Islet precursor cell (in vitro differentiated cells): ENCODE measurements around the gene C6orf89.

ENCODE experiments used
- DNase-seq: peaks from one replicate; pipeline ENCODE4 v3.0.0-alpha.2; 2018

C6orf89 gene

GRCh38 chr6:36852481-36853147 lies 33.1 kb upstream of the C6orf89 start:
- DNase-seq = peak; percentile 84

- DNase-seq = no peak
Measured at GRCh38 chr6:36853325-36853724, 32.4 kb upstream of the C6orf89 start.

- DNase-seq = peak; percentile 73
Measured at GRCh38 chr6:36855750-36856149, 30.0 kb upstream of the C6orf89 start.

- DNase-seq = no peak
Measured at GRCh38 chr6:36856277-36856676, 29.5 kb upstream of the C6orf89 start.

DNA sequence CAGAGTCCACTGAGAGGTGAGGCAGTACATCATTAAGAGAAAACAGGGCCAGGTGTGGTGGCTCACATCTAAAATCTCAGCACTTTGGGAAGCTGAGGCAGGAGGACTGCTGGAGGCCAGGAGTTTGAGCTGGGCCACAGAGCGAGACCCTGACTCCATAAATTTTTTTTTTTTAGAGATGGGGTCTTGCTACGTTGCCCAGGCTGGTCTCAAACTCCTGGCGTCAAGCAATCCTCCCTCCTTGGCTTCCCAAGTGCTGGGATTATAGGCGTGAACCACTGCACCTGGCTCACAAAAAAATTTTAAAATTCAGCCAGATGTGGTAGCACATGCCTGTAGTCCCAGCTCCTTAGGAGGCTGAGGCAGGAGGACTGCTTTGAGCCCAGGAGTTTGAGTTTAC lies 28.4 kb upstream of the C6orf89 start:
- DNase-seq = peak; percentile 10

- DNase-seq = no peak
Measured at GRCh38 chr6:36858407-36858981, 27.3 kb upstream of the C6orf89 start.

DNA sequence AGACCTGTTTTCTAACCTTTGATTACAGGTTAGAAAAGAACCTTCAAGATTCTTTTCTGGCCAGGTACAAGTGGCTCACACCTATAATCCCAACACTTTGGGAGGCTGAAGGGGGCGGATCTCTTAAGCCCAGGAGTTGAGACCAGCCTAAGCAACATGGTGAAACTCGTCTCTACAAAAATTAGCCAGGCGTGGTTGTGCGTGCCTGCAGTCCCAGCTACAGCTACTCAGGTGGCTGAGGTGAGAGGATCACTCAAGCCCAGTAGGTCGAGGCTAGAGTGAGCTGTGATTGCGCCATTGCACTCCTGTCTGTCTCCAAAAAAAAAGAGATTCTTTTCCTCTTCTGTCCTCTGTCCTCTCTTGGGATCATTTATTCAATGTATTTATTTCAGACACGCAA lies 25.6 kb upstream of the C6orf89 start:
- DNase-seq = no peak

- DNase-seq = no peak
Measured at GRCh38 chr6:36862164-36862847, 23.4 kb upstream of the C6orf89 start.

DNA sequence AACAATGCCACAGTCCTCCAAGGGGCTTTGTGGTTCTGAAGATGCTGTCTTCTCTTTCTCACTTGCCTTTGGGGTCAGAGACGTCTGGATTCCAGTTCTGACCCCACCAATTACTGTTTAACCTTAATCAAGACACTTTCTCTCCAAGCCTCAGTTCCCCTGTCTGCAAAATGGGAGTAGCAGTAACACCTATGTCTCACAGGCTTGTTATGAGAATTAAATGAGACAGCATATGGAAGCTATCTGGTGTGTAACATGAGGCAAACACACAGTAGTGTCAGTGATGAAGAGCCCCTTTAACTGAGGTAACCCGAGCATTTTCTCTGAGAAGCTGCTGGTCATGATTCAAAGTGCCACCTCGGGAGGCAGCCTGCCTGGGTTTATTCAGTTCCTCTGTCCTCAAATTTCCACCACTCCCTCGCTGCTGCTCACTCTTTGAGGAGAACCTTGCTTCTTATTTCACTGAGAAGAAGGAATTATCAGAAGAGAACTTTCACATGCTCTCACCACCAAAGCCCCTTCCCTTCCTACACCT lies 22.8 kb upstream of the C6orf89 start:
- DNase-seq = no peak

DNA sequence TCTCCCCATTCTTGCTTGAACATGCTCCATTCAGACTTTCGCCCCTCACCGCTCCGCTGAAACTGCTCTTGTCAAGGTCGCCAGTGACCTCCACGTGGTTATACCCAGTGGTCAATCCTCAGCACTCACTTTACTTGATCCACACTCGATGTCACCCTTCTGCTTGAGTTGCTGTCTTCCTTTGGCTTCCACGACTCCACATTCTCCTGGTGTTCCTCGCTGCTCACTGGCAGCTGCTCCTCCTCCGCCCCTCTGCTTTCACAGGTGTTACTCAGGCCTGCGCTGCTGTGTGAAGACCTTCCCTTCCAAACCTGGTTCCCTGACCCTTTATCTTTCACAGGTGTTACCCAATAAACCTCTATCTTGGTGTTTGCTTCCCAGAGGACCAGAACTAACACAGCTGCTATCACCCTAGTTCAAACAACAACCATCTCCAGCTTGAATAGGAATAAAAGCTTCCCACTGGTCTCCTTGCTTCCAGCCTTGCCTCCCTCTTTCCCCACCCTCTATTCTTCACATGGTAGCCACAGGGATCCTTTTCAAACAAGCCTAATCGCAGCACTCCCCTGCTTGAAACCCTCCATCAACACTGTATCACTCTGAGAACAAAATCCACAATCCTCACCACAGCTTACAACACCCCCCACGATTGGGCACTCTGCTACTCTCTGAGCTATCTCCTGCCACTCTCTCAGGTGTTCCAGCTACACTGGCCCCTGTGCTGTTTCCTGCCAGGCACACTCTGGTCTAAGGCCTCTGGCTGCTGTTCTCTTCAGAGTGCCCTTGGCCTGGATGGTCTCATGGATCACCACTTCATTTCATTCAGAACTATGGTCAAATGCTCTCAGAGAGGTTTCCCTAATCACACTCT lies 21.8 kb upstream of the C6orf89 start:
- DNase-seq = no peak

DNA sequence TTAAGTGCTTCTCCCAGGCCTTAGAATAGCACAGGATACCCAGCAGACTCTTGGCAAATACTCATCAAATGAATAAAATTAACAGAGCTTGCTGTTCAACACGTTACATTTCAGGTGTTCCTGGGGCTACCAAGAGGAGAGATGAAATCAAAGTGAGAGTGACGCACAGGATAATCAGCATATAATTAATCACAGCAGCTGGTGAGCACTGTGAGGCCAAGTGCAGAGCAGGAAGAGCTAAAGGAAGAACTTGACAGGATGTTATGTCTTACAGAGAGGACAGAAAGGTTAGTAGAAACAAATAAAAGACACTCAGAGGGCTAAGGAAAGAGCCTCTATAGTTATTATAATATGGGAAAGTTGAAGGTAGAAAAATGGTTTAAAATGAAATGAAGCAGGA lies 19.9 kb upstream of the C6orf89 start:
- no peak for DNase-seq

GRCh38 chr6:36867471-36868224 lies 18.1 kb upstream of the C6orf89 start:
- no peak for DNase-seq

DNA sequence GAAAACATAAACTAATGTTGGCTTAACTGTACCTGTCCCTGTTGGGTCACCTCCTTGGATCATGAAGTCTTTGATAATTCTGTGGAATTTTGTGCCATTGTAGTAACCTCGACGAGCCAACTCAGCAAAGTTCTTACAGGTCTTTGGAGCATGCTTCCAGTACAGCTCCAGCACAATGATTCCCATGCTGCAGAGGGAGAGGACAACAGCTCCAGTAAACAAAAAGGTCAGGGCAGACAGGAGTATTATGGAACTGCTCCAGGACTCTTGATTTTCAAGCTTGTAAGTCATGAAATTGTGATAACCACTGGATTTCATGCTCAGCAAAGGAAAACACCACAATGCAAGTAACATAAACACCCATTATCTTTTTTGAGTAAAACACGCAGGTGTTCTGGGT lies 14.1 kb upstream of the C6orf89 start:
- no peak for DNase-seq

DNA sequence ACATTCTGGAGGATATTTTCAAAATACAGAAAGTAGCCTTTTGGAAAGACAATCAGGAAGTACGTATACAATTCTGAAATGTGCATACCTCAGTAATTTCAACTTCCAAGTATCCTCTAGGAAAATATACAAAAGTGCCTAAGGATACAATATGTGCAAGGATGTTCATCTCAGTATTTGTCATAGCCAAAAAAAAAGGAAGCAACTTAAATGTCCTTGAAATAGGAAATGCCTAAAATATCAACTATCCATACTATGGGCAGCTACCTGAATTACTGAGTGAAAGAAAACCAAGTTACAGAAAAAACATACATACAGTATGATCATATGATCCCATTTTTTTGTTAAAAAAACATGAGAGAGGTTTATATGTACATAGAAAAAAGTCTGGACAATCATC lies 12.6 kb upstream of the C6orf89 start:
- no peak for DNase-seq

GRCh38 chr6:36873612-36874442 lies 11.9 kb upstream of the C6orf89 start:
- DNase-seq = no peak

DNA sequence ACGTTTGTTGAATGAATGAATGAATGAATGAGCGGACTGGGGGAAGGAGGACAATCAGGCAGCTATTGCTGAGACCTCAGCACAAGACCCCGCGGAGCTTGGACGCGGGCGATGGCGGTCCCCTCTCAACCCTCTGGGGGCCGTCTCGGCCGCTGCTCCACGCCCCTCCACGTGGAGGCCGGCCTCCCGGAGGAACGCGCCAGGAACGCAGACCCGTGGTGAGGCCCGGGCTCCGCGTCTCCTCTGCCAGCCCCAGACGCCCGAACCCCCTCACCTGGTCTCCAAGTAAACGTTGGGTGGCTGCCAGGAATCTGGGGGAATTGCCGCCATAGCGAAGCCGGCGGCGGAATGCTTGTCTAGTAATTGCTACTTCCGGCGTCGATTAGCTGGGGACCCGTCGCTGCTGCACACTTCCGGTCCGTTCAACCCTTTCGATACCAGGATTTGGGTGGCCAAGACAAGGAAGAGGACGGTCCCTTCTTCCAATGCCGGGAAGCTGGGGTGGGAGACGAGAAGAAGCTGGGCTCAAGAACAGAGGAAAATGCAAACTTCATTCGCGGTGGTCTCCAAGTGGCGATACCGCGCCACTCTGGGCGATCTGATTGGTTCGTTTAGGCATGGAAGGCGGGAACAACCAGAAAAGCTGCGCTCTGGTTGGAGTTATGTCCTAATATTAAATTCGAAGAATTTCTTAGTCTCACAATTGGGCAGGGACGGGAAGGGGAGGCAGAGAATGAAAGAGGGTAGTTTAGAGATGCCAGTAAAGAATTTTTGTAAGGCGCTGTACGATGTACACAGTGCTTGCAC lies 11.1 kb upstream of the C6orf89 start, which contains the start of gene PPIL1:
Gene PPIL1, minus strand, starts transcription at position 361 of the 807 bp plus-strand sequence. Its CDS starts 31 bp downstream, at position 330.
- DNase-seq = peak; percentile 90

DNA sequence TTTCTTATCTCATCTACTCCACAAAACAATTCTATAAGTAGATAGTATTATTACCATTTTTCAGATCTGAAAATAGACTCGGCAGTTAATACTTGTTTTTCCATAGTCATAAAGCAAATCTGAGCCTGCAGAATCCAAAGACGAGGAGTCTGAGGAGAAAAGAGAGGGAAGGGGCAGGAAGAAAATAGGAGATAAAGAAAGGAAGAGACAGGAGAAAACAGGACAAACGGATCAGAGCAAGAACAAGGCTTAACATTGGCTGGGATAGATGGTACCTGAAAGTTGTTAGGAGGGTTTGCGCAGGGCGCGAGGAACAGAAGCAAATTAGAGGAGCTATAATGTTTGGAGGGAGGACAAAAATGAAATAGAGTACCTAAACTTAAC lies 10.5 kb upstream of the C6orf89 start:
- DNase-seq = no peak

DNA sequence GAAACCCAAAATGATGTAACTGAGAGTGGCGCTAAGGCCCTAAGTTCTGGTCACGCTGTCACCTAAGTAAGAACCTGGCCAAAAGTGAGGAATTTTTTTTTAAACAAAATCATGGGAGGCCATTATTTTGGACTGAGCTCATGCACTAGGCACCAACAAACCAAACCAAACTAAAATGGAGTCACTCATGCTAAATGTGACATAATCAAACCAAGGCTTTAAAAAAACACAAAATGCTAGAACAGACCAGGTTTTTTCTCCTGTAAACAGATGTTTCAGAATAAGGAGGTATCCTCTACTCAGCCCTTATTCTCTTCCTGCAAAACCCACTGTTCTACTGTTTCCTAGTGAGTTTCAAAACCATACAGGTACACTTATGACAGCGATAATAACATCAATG lies 1.1 kb upstream of the C6orf89 start:
- DNase-seq = no peak

DNA sequence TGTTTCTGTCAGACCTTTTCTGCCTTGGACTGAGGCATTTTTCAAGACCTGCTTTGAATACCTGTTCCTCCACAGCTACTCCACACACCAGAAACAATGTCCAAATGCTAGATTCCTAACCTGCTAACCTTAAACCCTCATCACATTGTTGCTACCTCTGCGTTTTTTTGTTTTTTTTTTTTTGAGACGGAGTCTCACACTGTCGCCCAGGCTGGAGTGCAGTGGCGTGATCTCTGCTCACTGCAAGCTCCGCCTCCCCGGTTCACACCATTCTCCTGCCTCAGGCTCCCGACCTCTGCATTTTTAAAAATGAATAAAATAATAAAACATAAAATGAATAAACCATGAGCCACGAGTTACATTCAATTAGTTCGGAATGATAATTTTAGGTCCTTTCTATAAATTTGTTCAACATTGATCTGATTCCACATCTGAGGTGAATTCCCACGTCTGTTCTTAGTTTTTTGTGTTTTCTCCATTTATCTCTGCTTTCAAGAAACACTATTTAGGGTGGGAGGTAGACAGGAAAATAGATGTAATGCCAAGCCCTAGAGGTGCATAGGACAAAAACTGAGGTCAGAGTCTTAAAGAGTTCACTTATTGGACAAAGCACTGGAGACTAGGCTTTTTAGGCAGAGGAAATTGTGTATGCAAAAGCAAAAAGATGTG lies 1.3 kb downstream of the C6orf89 start:
- DNase-seq = no peak

GRCh38 chr6:36888115-36888643 lies 2.4 kb downstream of the C6orf89 start:
- DNase-seq = no peak
